Activated gamma-delta T cell treated with Interleukin-2 at 50 U/mL for 16 hours (primary cell): ENCODE data around the gene CHGA.

Experiments used
- DNase-seq: peaks from one replicate; pipeline ENCODE4 v3.0.0-alpha.2; 2020

The CHGA gene

DNA sequence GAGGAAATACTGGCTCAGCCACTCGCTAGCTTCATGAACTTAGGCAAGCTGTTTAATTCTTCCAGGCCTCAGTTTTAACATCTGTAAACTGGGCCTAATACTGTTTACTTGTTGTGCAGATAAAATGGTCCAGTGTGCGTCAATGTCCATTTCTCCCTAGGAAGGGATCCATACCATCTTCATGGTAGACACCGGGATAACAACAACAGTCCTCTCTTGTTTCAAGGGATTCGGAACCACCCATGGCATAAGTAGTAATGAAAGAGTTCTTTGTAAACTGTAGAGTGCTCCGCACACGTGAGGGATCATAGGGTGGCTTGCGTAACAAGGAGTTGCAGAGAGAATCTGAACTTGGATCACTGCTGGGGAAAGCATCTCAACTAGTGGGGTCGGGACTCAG is 17.3 kb upstream of the CHGA start:
- DNase-seq, result no peak

DNA sequence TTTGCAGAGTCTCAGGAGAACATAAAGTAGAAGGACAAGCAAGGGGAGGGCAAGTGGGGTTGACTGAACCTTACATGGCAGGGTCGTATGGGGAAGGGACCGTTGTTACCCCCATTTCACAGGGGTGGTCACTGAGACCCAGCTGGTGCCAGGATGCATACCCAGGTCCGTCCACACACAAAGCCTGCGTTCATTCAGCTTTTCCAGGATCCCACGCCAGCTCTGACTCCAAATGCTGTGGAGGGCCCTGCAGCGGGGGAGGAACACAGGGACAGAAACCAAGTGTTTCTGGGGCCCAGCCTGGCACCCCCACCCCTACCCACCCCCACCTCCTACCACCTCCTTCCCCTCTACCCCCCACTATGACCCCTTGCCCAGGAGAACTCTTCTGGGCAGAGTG is 16.5 kb upstream of the CHGA start:
- no peak for DNase-seq

DNA sequence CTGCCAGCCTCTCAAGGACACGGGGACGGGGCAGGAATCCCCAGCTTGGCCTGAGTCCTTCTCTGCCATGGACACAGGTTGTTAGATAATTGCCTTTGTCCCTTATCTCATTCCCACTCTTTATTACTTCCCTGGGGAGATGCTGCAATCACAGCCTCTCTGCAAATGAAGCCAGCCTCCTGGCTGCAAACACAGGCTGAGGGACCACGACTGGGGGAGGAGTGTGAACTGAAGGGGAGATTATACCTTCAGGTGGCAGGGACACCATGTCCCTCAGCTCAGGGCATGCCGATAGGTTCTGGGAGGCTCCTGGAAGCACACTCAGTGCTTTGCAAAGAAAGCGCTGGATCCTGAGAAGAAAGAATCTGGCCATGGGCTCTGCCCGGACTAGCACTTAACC is 16.1 kb upstream of the CHGA start:
- no peak for DNase-seq

DNA sequence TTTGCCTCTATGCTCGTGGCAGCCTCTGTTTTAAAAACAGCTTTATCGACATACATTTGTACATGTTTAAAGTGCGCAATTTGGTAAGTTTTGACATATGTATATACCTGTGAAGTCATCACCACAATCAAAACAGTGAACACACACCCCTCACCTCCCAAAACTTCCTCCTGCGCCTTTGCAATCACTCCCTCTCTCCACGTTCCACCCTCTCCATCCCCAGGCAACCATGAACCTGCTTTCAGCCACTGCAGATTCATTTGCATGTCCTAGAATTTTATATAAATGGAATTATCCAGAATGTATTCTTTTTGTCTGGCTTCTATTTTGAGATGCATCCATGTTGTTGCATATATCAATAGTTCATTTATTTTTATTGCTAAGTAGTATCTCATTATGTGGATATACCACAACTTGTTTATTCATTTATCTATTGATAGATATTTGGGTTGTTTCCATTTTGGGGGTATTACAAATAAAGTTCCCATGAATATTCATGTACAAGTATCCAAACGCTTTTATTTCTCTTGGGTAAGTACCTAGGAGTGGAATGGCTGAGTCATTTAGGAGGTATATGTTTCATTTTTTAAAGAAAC is 15.5 kb upstream of the CHGA start:
- no peak for DNase-seq

DNA sequence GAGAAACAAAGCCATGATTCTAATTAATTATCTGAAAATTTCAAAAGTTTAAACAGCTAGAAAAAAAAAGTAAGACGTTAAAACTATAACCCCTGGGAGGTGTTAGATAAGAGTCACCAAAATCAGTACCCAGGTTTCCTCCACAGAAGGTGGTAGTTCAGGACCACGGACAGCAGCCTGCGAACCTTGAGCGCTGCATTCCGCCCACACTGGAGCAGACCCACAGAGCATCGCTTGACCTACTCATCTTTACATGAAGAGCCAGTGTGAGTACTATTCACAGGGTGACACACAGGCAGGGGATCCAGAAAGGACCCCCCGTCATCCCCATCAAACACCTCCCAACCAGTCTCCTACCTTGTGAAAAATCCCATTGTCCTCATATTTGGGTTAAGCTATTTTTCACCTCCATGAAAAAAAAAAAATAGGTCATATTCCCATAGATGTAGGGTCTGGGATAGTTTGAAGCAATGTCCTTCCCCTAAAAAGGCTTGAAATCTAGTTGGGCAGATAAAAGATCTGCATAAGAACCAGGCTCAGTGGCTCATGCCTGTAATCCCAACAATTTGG is 8.8 kb upstream of the CHGA start:
- peak; percentile 22 for DNase-seq

DNA sequence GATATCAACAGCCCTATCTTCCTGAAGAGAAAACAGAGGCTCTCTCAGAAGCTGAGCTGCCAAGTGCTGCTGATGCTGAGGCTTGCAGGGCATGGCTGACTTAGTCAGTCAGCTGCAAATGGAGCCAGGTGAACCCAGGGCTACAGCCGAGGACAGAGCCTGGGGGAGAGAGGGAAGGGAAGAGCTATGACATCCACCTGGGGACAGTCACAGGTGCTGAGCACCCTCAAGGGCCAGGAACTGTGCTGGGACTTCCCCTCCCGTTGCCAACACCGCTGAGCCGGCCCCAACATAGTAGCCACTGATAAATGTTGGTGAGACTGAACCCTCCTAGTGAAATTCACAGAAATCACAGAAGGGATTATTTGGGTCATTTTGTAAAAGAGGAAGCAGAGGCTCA is 6.7 kb upstream of the CHGA start:
- no peak for DNase-seq

DNA sequence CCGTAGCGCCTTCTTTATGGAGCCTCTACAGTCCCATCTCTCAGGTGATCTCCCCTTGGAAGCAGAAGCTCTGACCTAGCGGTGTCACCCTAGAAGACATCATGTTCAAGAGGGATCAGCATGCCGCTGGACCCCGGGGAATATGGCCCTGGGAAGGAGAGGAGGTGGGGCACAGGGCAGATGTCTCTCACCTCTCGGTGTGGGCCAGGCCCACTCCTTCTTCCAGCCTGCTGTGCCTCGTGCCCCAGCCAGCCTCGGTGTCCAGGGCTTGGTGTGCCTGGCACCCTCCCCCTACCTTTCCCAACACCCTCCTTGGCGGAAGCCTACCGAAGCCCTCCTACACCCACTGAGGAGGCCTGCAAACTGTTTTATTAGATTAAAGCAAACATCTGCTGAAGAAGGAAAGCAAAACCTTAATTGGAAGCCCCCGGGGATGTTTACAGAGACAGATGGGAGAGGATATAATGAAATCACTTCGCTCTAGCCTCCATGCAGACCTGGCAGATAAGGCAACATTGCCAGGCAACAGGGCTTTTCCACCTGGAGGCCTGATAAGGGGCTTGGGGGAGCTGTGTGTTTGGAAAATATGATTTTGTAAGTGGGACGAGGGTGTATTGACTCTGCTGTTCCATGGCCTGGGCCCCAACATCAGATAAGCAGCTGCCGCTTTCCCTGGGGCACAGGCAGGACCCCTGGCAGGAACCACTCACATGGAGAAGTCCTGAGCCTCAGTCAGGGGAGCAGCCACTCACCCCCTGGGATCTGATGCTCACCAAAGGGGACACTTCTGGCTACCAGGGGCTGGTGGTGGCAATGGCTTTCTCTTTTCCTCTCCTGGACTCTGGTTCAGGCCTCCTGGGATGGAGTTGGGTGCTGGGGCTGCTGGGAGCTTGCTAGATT is 5.7 kb upstream of the CHGA start:
- no peak for DNase-seq

DNA sequence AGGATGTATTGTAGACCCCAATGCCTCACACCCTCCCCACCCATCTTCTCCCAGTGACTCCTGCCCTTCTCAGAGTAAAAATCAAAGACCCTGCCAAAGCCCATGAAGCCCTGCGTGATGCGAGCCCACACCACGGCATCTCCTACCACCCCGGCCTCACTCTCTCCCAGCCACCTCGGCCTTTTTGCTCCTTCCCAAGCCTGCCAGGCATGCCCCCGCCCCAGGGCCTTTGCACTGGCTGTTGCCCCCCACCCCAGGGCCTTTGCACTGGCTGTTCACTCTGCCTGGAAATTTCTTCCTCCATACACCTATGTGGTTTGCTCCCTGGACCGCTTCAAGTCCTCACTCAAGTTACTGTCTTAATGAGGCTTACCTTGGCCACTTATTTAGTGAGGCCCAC is 5.0 kb upstream of the CHGA start:
- no peak for DNase-seq

DNA sequence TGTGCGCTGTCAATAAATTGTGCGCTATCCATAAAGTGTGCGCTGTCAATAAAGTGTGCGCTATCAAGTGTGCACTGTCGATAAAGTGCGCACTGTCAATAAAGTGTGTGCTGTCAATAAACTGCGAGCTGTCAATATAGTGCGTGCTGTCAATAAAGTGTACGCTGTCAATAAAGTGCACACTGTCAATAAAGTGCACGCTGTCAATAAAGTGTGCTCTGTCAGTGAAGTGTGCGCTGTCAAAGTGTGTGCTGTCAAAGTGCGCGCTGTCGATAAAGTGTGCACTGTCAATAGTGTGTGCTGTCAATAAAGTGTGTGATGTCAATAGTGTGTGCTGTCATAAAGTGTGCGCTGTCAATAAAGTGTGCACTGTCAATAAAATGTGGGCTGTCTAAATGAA is 2.9 kb upstream of the CHGA start:
- no peak for DNase-seq

DNA sequence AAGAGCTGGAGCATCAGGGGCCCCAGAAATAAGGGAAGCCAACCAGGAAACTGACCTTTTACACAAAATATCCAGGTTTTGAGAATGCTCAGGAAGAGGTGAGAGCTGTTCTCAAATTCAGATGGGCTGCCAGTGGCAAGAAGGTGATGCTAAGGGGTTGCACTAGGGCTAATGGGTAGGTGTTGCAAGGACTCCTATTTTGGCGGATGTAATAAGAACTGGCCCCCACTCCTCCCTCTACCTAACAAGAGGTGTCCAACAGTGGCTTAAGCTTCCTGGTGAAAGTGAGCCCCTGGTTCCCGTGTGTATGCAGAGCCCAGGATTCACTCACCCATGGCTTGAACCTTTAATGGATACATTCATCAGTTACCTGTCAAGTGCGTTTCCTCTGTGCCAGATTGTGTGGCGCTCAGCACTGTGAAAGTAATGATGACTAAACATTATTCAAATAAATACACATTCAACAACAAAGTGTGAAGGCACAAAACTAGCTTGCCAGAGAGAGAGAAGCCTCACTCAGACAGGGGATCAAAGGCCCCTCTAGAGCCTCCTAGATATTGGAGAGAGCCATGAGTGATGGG is 705 bp upstream of the CHGA start:
- no peak for DNase-seq

DNA sequence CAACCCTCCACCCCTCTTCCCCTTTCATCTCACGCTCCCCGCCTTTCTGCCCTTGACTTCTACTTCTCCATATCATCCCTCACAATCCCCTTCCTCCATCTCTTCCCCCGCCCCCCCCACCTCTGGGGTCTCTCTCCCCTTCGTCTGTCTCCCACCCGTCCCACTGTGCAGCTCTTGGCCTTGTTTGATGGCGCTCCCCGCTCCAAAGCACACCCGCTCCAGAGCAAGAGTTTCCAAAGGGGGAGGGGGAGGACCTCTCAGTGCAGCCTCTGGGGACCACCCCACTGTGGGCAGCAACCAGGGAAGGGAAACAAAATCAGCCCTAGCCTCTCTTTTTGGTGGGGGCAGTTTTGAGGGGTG is 774 bp downstream of the CHGA start:
- no peak for DNase-seq

DNA sequence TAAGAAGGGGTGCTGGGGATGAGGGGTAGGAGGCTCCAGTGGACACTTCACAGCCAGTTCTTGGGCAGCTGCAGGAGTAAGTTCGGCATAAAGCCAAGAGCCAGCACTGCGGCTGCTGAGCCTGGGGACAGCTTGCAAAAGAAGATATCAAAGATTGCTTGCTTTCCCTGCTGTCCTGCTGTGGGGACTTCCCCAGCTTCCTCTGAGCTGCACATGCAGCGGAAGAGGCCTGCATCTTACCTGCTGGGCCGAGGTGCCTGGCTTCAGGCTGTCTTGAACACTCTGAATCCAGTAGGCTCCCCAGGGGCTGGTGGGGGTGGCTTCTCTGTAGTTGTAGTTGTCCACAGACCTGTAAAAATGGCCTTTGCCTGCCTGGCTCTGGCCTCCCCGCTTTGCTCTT is 1.3 kb downstream of the CHGA start:
- no peak for DNase-seq

DNA sequence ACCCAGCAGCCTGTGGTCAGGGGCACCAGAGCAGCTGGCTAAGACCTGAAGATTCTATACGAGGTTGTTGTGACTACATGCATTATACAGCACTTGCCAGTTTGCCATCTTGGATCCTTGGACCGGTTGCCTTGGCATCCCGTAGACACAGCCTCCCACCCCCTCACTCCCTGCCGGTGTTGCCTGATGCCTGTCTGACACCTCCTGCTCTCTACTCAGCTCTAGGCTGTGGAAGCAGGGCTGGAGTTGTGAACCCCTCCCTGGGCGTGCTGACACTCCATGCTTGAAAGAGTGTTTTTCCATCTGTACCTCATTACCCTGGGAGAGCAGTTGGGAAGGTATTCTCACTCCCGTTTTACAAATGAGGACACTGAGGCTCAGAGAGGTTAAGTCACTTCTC is 2.5 kb downstream of the CHGA start:
- DNase-seq, result no peak

DNA sequence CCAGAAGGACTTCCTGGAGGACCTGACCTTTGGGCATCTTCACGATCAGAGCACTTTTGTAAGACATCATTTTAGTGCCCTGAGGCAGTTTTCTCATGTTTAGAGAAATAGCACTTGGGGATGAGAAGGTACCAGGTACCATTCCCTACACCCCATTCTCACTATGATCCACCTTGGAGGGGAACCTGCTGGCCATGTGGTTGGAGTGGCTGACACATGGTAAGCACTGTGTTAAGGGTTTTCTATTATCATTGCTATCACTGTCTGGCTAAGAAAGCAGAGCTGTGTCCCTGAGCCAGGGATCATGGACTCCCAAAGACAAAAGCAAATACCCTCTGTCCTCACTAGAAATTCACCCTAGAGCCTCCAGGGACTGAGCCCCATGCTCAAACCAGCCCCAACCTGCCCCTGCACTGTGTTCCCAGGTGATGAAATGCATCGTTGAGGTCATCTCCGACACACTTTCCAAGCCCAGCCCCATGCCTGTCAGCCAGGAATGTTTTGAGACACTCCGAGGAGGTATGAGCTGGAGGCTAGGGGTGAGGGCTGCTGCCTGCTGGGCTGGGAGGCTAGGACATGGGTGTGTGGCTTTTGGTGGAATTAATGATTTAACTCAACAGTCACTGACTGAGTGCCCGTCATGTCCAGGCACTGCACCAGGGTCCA is 3.4 kb downstream of the CHGA start:
- DNase-seq, result no peak

DNA sequence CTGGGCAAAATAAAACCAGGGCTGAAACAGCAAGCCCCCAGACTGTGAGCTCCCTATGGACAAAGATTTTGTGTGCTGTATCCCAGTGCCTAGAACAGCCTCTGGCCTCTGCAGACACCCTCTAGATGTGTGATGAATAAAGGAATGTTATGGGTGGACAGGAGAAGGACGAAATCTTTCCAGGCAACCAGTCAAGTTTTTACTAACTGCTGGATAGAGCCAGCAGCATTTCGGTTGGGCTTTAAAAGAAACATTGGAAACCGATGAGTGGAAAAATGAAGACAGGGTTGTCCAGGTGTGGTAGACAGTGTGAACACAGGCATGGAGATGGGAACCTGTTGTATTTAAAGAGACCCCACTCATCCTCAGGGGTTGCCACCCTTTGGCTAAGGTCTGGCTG is 4.0 kb downstream of the CHGA start:
- DNase-seq, result no peak

DNA sequence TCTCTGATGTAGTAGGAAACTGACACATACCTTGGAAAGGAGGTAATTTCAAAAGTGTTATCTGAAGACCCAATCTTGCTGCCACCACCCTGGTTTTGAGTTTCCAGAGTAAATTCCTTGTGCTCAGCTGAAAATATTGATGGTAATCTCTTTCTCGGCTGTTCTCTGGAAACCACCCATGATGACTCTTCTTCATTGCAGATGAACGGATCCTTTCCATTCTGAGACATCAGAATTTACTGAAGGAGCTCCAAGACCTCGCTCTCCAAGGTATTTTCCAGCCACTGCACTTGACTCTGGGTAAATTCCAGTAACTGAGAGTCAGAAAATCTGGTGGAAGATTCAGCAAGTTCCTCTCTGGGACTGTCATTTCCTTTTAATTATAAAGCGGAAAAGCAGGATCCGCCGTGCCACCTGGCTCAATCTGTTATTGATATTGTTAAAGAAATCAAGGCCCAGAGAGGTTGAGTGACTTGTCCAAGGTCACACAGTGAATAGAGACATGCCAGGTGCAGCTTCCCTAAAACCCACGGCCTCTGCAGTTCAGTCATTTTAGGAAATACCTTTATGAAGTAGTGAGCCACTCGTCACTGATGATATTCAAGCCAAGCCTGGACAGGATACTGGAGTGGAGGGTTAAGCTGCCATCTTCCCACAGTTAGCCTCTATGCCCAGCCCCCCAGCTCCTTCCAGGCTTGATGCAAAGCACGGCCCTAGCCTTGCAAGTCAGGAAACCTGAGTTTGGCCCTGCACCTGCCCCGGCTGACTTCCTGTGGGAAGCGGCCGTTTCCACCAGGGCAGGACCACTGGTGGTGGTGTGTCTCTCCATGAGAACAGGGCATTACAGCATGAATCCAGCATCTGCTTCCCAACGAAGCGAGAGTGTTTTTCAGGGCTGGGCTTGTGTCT is 4.7 kb downstream of the CHGA start:
- no peak for DNase-seq

DNA sequence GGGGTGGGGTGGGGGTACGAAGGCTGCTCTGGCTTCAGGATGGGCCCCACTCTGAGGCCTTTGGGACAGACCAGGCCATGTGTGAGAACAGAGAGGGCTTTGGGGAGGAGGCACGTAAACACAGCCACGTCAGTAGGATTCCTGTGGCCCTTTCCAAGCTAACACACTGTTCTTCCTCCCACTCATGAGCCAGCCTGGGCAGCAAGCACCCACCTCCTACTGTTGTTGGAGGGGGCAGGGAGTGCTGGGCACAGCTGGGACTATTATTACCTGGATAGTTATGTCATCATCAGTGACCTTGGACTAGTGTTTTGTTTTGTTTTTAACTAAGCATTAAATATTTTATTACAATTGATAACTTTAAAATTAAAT is 5.3 kb downstream of the CHGA start:
- DNase-seq, result no peak

DNA sequence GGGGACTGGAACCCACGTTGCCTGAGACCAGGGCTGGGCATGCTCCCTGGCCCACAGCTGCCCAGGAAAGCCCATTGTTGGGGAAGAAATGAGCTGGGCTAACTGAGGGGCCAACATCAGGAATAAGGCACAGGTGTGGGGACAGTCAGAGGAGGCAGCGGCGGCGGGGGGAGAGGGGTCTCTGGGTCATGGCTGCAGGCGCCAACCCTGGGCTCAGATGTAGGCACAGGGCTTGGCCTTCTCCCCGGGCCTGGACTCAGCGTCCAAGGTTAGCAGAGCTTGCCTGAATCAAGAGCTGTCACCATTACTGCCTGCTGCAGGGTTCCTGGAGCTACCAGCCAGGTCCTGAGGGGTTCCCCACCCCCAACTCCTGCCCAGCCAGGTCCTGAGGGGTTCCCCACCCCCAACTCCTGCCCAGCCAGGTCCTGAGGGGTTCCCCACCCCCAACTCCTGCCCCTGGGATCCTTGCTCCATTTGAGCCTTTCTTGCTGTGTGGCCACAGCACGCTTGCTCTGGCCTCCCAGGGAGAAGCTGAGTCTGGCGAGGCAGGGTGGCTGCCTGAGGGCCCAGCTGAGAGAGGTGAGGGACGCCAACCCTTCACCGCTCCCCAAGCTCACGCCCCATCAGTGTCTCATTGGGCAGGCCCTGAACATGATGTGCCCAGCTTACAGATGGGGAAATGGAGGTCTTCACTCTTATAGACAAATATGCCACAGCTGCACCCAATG is 6.2 kb downstream of the CHGA start:
- no peak for DNase-seq

DNA sequence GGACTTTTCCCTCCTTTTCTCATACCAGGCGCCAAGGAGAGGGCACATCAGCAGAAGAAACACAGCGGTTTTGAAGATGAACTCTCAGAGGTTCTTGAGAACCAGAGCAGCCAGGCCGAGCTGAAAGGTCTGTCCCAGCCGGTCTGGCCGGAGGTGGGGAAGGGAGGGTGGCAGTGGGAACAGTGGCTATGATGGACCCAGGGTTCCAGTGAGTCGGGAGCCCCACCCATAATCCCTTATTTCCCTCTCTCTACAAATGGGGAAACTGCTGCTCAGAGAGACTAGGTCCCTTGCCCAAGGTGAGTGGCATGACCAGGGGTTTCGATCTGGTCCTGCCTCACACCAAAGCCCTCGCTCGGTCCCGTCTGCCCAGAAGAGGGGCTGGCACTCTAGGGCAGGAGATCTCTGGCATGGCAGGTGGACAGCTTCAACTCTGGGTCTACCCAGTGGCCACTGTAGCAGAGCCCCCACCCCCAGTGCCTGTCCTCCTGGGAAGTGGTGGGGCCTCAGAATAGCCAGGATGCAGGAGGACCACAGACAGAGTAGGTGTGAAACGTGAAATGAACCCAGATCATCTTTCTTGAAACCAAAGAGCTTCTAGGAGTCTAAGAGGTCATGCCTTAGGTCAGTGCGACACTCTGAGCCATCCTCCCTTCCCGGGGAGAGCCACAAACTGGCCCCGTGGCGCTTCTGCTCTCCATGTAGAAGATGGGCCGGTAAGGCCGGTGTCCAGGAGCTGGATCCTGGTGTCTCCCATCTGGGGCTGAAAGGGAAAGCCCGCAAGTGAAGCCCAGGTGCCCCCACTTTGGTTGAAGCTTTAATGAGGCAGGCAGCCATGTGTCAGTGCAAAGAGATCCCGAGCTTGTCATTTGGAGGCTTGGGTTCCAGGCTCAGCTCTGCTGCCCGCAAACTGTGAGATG is 7.0 kb downstream of the CHGA start:
- no peak for DNase-seq

DNA sequence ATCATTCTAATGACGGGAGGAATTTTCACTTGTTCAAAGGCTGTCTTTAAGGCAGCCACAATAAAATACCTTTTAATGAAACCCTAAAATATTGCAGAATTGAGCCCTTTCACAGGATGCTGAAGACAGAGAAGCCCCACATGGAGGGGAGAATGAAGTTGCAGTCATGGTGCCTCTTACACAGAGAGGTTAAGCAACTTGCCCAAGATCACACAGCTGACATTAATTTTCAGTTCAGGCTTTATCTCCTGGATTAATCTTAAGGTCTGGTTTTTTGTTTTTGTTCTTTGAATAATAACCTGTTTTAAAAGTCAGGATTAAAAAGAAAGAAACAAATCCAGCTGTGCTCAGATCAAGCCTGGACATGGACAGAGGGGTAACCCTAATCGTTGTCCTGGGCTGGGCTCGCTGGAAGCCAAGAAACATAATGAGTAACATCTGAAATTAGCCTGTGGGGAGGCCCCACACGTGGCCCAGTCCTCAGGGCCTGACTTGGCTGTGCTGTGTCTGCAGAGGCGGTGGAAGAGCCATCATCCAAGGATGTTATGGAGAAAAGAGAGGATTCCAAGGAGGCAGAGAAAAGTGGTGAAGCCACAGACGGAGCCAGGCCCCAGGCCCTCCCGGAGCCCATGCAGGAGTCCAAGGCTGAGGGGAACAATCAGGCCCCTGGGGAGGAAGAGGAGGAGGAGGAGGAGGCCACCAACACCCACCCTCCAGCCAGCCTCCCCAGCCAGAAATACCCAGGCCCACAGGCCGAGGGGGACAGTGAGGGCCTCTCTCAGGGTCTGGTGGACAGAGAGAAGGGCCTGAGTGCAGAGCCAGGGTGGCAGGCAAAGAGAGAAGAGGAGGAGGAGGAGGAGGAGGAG is 8.0 kb downstream of the CHGA start:
- no peak for DNase-seq
